G401 (cell line): ENCODE results near the gene SRSF9. TPM values are rescaled to one million over a fixed set of nuclear protein-coding genes. Genes with fewer than 3 reads are reported as not detected.
A peak's percentile ranks its signal among the peaks of the same experiment; 100 is the strongest.
"Not testable (repeated sequence)": the region's sequence is repeated elsewhere in the genome, so short reads cannot be mapped to it uniquely, and the experiment has no call there.

ENCODE experiments used
- DNase-seq: peaks from one replicate; pipeline ENCODE4 v3.0.0-alpha.2; 2015; ENCODE audit warnings: low spot score
- in situ Hi-C: cut with HindIII; loops from 2 replicates; pipeline ENCODE4 v1.10.0; 2016; ENCODE audit warnings: low sequenced_read_pairs, mixed read lengths
- total RNA-seq: library from RNA; depleted of rRNA; stranded (reverse); fragments of >200 nt; shearing (Covaris generic); gene quantifications from 2 replicates; pipeline ENCODE4 v1.2.3, GENCODE V29; 2014; rRNA removed

Gene SRSF9, protein sequence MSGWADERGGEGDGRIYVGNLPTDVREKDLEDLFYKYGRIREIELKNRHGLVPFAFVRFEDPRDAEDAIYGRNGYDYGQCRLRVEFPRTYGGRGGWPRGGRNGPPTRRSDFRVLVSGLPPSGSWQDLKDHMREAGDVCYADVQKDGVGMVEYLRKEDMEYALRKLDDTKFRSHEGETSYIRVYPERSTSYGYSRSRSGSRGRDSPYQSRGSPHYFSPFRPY
- 338 and 491 TPM in 2 replicates for total RNA-seq

DNA sequence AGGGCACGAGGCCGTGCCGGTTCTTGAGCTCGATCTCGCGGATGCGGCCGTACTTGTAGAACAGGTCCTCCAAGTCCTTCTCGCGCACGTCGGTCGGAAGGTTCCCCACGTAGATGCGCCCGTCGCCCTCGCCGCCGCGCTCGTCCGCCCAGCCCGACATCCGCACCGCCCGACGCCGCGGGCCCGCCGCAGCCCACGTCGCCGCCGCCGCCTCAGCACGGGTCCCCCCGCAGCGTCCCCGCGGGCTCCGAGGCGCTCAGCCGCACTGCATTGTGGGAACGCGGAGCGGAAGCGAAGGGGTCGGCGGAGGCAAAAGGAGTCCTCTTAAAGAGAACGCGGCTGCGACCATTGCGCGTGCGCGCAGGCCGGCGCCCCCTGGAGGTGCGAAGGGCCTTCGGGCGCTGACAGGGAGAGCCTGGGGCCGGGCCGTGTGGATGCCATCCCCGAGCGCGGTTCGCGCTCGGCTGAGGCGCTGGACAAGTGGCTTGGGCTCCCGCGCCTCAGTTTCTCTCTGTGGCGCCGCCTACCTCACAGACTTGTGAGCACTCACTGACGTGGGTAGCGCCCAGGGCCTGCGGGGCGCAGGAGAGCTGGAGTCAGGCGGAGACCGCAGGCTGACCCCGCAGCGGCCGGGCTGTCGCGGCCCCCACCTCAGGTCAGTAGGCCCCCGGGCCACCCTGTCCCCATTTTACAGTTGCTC, at the start of gene SRSF9:
Gene SRSF9, minus strand, starts transcription at position 299 of the 700 bp plus-strand sequence. Its CDS starts 139 bp downstream, at position 160.
- peak; percentile 92 for DNase-seq
- in situ Hi-C loops, result no loop called here

- in situ Hi-C loops, DNase-seq: not testable (repeated sequence)
Measured at GRCh38 chr12:120519324-120519723, 49.8 kb upstream of the SRSF9 start.

GRCh38 chr12:120515496-120515895, 45.9 kb upstream of the SRSF9 start:
- DNase-seq, result no peak
- in situ Hi-C loops, result no loop called here

GRCh38 chr12:120514002-120514401, 44.5 kb upstream of the SRSF9 start:
- no peak for DNase-seq
- in situ Hi-C loops, result no loop called here

GRCh38 chr12:120508537-120508936, 39.0 kb upstream of the SRSF9 start:
- in situ Hi-C loops, result no loop called here
- DNase-seq, result no peak

DNA sequence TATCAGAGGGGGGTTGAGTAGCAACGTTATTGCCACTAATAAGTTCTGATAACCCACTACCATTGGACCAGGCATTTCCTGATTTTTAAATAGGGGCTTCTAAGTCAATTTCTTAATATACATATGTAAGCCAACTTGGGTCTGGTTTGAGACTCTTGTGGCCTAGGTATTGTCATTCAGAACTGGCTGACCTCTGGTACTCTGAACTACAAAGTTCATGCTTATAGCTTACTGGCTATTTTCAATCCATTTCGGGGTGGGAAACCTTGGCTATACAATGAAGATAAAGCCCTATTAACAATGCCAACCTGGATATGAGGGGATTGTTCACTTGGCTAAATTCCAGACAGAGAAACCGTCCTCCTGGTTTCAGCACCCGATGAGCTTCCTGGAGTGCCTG, 35.0 kb upstream of the SRSF9 start:
- in situ Hi-C loops, result no loop called here
- no peak for DNase-seq

DNA sequence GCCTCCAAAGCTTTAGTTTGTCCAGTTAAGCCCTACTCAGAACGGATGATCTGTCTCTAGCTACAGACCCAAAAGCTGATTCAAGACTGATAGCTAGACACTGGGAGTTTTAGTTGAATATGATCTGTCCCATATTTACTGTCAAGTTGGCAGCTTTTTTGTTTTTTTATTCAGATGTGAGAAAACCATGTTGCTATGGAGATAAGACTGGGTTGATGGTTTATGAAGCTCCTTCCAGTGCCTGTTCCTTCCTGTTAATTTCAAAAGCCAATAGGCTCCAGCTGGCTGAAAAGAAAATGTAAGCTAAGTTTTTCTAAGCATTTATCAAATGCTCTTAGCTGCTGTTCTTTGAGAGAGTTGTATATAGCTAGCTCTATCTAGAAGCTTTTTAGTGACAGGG, 31.0 kb upstream of the SRSF9 start:
- in situ Hi-C loops, result no loop called here
- DNase-seq, result no peak

GRCh38 chr12:120498870-120499515, 29.4 kb upstream of the SRSF9 start:
- in situ Hi-C loops, result no loop called here
- no peak for DNase-seq

DNA sequence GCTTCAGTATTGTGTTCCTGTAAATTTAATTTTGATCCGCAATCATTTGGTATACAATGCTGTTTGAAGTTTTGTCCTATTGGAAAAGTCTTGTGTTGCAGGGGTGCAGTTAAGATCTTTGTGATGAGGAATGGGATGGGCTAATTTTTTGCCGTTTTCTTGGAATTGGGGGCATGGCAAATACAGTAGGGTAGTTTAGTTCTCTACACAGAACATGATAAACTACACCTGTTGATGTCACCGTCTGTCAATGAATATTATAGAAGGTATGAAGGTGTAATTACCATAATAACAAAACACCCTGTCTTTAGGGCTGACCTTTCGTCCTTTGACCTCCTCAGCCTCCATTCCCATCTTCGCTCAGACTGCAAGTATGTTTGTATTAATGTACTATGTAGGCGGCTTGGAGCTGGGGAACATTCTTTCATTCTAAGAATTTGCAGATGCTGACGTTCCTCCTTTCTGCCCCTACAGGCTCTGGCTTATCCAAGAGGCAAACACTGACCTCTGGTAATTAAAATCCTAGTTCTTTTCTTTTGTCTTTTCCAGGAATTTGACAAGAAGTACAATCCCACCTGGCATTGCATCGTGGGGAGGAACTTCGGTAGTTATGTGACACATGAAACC, 28.1 kb upstream of the SRSF9 start:
- in situ Hi-C loops, result no loop called here
- DNase-seq, result no peak

DNA sequence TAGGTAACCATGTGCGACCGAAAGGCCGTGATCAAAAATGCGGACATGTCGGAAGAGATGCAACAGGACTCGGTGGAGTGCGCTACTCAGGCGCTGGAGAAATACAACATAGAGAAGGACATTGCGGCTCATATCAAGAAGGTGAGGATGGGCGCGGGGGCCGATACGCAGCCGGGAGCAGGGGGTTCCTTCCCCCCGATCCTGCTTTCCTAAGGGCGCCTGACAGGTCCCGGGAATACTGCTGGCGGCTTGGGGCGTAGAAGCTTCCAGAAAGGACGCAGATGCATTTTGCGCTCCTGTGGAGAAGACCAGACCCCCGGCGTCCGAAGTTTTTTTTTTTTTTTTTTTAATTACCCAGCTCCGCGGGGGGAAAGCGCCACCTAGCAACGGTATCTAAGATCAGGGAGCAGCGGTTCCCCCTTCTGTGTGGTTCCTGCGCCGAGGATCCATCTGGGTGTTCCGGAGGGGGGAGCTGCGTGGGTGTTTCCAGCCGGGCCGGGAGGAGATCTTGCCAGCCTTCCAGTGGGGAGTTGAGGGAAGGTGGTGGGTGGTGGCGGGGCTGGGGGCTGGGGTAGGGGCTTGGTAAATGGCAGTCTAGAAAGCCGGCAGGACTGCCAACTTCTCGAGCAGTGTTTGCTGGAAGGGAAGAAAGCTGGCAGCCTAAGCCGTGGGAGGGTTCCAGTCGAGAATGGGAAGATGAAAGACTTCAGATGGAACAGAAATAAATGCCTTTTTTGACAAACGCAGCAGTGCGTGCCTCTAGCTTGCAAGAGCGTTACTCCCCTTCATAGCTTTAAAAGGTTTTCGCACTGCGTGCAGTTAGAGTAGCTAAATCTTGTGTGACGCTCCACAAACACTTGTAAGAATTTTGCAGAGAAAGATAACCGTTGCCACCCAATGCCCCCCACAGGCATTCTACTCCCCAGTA, 27.1 kb upstream of the SRSF9 start:
- peak; percentile 84 for DNase-seq
- in situ Hi-C loops, result no loop called here

DNA sequence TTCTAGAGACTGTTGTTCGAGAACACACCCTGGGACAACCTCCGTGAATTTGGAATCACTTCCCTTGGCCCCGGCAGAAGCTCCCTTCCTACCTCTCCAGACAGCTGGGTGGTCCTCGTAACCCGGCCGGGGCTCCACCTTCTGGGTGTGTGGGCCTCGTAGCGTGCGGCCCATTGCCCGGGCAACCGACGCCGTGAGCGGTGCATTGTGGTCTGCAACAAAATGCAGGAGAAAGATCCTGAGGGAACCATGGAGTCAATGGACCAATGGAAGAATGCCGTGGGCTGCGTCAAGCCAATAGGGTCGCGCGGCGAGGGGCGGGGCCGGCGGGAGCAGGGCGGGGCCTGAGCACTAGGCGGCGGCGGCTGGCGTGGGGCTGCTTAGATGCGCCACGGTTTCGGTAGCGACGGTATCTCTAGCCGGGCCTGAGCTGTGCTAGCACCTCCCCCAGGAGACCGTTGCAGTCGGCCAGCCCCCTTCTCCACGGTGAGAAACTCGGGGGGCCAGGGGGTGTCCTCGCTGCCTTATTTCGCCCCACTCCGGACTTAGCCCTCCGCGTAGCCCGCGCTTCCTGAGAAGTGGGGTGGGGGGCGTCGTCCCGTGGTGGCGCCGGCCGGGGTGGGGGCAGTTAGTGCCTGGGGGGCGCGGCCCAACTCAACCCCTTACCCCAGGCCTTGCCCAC, 26.3 kb upstream of the SRSF9 start, which contains the start of gene DYNLL1:
Gene DYNLL1, plus strand, starts transcription at position 383 of the 682 bp plus-strand sequence. CDS start 309 bp downstream, outside the sequence.
- in situ Hi-C loops, result no loop called here
- peak; percentile 96 for DNase-seq

- in situ Hi-C loops, result no loop called here
- no peak for DNase-seq
Measured at GRCh38 chr12:120495186-120495730, 25.7 kb upstream of the SRSF9 start.

DNA sequence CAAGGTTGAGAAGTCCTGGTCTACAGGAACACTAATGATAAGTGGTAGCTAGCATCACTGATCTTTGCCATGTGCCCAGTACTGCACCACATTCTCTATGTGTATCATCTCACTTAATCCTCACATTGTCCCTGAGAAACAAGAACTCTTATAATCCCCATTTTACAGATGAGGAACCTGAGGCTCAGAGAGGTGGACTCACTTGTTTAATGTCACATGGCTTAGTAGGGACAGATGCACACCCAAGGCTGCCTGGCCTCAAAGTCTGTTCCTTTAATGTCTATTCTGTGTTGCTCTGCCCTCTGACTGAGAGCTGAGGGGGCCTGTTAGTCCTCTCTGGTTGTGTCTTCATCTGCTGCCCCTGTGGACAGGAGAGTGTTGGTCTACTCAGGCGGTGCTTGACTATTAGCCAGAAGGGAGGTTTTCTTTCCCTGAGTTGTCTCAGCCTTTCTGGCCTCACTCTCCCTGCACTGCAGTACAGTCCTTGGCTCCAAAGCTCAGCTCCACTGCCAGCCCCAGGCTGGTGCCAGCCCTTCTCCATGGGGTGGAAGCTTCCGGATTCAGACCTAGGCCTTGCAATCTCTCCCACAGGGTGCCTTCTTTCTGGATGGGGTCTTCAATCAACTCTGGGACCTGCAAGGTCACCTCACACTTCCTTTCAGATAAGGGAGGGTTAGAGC, 21.4 kb upstream of the SRSF9 start:
- DNase-seq, result no peak
- in situ Hi-C loops, result no loop called here

- in situ Hi-C loops, result no loop called here
- no peak for DNase-seq
Measured at GRCh38 chr12:120490325-120490724, 20.8 kb upstream of the SRSF9 start.

DNA sequence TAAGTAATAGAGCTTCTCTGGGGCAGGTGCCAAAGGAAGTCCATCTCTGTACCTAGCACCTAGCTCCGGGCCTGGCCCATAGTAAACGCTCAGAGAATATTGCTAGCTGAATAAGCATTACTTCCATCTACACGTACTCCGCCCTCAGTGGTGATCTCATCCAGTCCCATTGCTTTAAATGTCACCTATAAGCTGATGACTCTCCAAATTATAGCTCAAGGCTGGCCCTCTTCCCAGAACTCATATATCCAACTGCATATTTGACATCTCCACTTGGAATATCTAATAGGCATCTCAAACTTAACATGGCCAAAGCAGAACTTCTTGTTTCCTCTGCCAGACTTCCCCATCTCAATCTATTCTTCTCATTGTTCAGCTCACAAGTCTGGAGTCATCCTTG, 19.5 kb upstream of the SRSF9 start:
- DNase-seq, result no peak
- in situ Hi-C loops, result no loop called here

DNA sequence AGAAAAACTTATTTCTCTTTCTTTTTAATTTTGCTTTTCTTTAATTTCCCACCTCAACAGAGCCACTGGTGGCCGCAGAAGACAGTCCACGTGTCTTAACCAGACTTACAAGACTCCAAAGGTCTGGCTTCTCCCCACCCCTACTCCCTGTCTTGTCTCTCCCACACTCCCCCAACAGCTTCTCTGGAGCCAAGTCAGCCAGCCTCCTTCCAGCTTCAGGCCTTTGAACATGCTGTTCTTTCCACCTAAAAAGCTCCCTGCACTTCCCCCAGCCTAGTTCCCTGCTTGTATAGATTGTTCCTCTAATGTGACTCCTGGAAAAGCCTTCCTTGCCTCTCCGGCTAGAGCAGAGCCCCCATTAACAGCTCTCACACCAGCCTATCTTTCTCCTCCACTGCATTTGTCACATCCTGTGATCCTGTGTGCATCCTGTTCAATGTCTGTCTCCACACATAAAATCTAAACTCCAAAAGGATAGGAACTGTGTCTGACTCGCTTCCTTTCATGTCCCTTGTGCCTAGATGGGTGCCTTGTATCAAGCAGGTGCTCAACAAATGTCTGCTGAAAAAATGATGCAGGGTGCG, 18.6 kb upstream of the SRSF9 start:
- no peak for DNase-seq
- in situ Hi-C loops, result no loop called here

DNA sequence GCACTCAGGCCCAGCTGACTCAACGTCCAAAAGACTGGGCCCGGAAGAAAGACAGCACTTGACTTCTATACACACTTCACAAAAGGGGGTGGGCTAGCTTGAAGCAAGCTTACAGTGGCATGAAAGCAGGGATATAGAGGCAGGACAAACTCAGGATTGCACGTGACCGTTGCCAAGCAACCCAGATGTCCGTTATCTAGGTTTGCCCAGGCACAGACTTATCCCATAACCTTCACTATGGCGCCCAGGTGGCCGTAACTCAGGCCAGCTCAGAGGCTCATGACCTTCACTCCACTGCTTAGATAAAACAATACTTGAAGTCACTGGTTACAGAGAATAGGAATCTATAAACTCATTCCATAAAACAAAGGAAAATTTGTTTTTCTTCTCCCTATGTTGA, 18.0 kb upstream of the SRSF9 start:
- DNase-seq, in situ Hi-C loops: not testable (repeated sequence)
